ENCODE measurements around the gene AIFM1. TPM values are rescaled to one million over a fixed set of nuclear protein-coding genes. Genes with fewer than 3 reads are reported as not detected.

AIFM1 gene
- total and polyA plus RNA-seq, 2 of the 4 experiments (the other 2 are of a cell fraction), result 22.0 to 27.4 TPM

DNA sequence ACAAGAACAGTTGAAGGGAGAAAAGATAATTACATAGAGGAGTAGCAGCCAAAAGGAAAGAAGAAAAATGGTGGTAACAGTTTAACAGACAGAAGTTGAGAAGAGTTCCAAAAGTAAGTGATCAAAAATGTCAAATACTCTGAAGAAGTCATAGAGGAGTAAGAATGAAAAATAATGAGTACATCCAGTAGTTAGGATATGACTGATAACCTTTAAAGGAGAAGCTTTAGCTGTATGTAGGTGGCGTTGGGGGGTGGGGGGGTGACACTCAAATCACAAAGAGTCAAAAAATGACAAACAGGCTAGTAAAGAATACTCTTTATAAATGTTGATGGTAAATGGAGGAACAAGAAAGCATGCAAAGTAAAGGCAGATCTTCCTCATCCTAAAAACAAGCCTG is 46.7 kb upstream of the AIFM1 start:
- H3K4me1 ChIP-seq (ENCODE audit: control insufficient read depth, insufficient read depth, low read length), result no peaks in the 10 kb centered on the region
- H3K27ac ChIP-seq (ENCODE audit: insufficient read depth, low read length), result no peak overlapping the region
- no peak overlapping the region for H3K56ac ChIP-seq (ENCODE audit: extremely low read depth, insufficient read depth, low read length)
- no CpG with 5 or more reads among the region's 1 CpG for WGBS, 2 experiments (ENCODE audit: extremely low coverage in 2 of 2, insufficient read length in 1 of 2)
- no peak overlapping the region for H2BK15ac ChIP-seq (ENCODE audit: low read depth, low read length)
- ChIA-PET POLR2A (ENCODE audit: unreplicated experiment) (no interaction called here), CTCF (no interaction called here)
- intact Hi-C loops (cut with micrococcal nuclease), result no loop called here
- H4K91ac ChIP-seq (ENCODE audit: insufficient read depth, low read depth, low read length), result no peak overlapping the region
- H2AK5ac ChIP-seq (ENCODE audit: low read depth, low read length), result no peak overlapping the region
- no peak overlapping the region for H2BK5ac ChIP-seq (ENCODE audit: low read depth, low read length, poor library complexity, severe bottlenecking)
- H3K4me2 ChIP-seq (ENCODE audit: low read depth, low read length), result no peak overlapping the region
- H2BK120ac ChIP-seq (ENCODE audit: low read depth, low read length), result no peak overlapping the region
- H2AFZ ChIP-seq (replicated peaks; ENCODE audit: low read length, poor library complexity), result no peak overlapping the region
- H4K8ac ChIP-seq (ENCODE audit: low read depth in 2 of 2, low read length in 2 of 2), result no peak overlapping the region
- no peak overlapping the region for H2BK20ac ChIP-seq (ENCODE audit: low read depth, low read length)
- DNase-seq (no peak), ATAC-seq (ENCODE audit: low read depth) (no peak)
- no peaks in the 10 kb centered on the region for H3K9me3 ChIP-seq (ENCODE audit: control insufficient read depth, insufficient read depth, low read length)
- no TSS peak for BruUV-seq (replicated peaks)
- no peak overlapping the region for H3K14ac ChIP-seq (replicated peaks; ENCODE audit: low read depth, low read length)
- no peak overlapping the region for H4K5ac ChIP-seq (ENCODE audit: low read depth, low read length)
- H3K18ac ChIP-seq (ENCODE audit: low read depth, low read length), result no peak overlapping the region
- no peaks in the 10 kb centered on the region for H3K9me1 ChIP-seq (ENCODE audit: insufficient read depth, low read length)
- H3K4me3 ChIP-seq (ENCODE audit: insufficient read depth, low read depth, low read length), result no peak overlapping the region
- H2AK9ac ChIP-seq (replicated peaks; ENCODE audit: low read depth, low read length, poor library complexity), result no peak overlapping the region
- no peaks in the 10 kb centered on the region for H4K20me1 ChIP-seq (ENCODE audit: insufficient read depth, low read length)
- no peaks in the 10 kb centered on the region for H3K27me3 ChIP-seq (ENCODE audit: control insufficient read depth, insufficient read depth, low read length)
- in situ Hi-C loops (cut with MboI; ENCODE audit: low sequenced_read_pairs), result no loop called here
- dilution Hi-C loops (cut with HindIII; ENCODE audit: low sequenced_read_pairs, unreplicated experiment), result no loop called here
- no peak for TF ChIP-seq RAD21 (IDR thresholded peaks at IDR 0.05; ENCODE audit: low read length)
- no peak for TF ChIP-seq BHLHE40 (IDR thresholded peaks at IDR 0.05; ENCODE audit: low read depth, low read length)
- TF ChIP-seq CEBPB (IDR thresholded peaks at IDR 0.05; ENCODE audit: low read depth, low read length), result no peak
- TF ChIP-seq RFX5 (IDR thresholded peaks at IDR 0.05; ENCODE audit: low read depth, low read length), result no peak
- no peak for TF ChIP-seq MAFK (IDR thresholded peaks at IDR 0.05; ENCODE audit: low read depth, low read length)
- TF ChIP-seq MXI1 (IDR thresholded peaks at IDR 0.05; ENCODE audit: borderline replicate concordance, low read depth, low read length), result no peak
- TF ChIP-seq, protein P1, sequence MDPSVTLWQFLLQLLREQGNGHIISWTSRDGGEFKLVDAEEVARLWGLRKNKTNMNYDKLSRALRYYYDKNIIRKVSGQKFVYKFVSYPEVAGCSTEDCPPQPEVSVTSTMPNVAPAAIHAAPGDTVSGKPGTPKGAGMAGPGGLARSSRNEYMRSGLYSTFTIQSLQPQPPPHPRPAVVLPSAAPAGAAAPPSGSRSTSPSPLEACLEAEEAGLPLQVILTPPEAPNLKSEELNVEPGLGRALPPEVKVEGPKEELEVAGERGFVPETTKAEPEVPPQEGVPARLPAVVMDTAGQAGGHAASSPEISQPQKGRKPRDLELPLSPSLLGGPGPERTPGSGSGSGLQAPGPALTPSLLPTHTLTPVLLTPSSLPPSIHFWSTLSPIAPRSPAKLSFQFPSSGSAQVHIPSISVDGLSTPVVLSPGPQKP (IDR thresholded peaks at IDR 0.05; ENCODE audit: borderline replicate concordance, low read depth, low read length), result no peak
- no peak for TF ChIP-seq NFE2L2 (IDR thresholded peaks at IDR 0.05; ENCODE audit: low read depth, low read length)
- no peak for TF ChIP-seq CHD1 (IDR thresholded peaks at IDR 0.05; ENCODE audit: low read depth, low read length)
- no peak for TF ChIP-seq SMC3 (IDR thresholded peaks at IDR 0.05; ENCODE audit: low read depth, low read length)
- TF ChIP-seq, protein P2, sequence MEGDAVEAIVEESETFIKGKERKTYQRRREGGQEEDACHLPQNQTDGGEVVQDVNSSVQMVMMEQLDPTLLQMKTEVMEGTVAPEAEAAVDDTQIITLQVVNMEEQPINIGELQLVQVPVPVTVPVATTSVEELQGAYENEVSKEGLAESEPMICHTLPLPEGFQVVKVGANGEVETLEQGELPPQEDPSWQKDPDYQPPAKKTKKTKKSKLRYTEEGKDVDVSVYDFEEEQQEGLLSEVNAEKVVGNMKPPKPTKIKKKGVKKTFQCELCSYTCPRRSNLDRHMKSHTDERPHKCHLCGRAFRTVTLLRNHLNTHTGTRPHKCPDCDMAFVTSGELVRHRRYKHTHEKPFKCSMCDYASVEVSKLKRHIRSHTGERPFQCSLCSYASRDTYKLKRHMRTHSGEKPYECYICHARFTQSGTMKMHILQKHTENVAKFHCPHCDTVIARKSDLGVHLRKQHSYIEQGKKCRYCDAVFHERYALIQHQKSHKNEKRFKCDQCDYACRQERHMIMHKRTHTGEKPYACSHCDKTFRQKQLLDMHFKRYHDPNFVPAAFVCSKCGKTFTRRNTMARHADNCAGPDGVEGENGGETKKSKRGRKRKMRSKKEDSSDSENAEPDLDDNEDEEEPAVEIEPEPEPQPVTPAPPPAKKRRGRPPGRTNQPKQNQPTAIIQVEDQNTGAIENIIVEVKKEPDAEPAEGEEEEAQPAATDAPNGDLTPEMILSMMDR (conservative IDR thresholded peaks at IDR 0.05; ENCODE audit: low read depth, low read length), result no peak
- TF ChIP-seq FOS (IDR thresholded peaks at IDR 0.05; ENCODE audit: low read depth, low read length), result no peak
- no peak for TF ChIP-seq POLR2A (IDR thresholded peaks at IDR 0.05; ENCODE audit: low read depth, low read length)
- no peak for TF ChIP-seq MAZ (IDR thresholded peaks at IDR 0.05; ENCODE audit: borderline replicate concordance, low read depth, low read length)
- TF ChIP-seq, protein P3, sequence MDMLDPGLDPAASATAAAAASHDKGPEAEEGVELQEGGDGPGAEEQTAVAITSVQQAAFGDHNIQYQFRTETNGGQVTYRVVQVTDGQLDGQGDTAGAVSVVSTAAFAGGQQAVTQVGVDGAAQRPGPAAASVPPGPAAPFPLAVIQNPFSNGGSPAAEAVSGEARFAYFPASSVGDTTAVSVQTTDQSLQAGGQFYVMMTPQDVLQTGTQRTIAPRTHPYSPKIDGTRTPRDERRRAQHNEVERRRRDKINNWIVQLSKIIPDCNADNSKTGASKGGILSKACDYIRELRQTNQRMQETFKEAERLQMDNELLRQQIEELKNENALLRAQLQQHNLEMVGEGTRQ (IDR thresholded peaks at IDR 0.05; ENCODE audit: low read depth, low read length), result no peak
- TF ChIP-seq RCOR1 (IDR thresholded peaks at IDR 0.05; ENCODE audit: insufficient replicate concordance, low read length), result no peak
- no peaks in the 10 kb centered on the region for H3K79me1 ChIP-seq (ENCODE audit: low read depth in 1 of 2, low read length in 2 of 2)
- H3K9ac ChIP-seq (ENCODE audit: low read depth, low read length), result no peak overlapping the region
- no peak overlapping the region for H3K4ac ChIP-seq (ENCODE audit: low read depth, low read length)
- H3K23ac ChIP-seq (ENCODE audit: low read depth, low read length), result no peak overlapping the region
- peaks cover 7% of the 10 kb centered on the region; the same call in 1 of the 2 replicates for H3K36me3 ChIP-seq (ENCODE audit: control insufficient read depth, insufficient read depth, low read length)

Measured in IMR-90 (cell line).